GM23248 (cell line): ENCODE data around the gene CTNS.

ENCODE experiments used
- EZH2 ChIP-seq: fragments of 200-600 bp; sonication (generic); IDR thresholded peaks from 2 replicates; pipeline ENCODE4 v1.6.1; 2018; ENCODE audit warnings: antibody characterized with exemption, mild to moderate bottlenecking; ENCODE audit not compliant: insufficient read depth, poor library complexity, severe bottlenecking
- EZH2phosphoT487 ChIP-seq: fragments of 200-600 bp; sonication (generic); IDR thresholded peaks from 2 replicates; pipeline ENCODE4 v1.6.1; 2018; ENCODE audit warnings: antibody characterized with exemption, moderate library complexity, mild to moderate bottlenecking, low read depth; ENCODE audit not compliant: insufficient read depth

DNA sequence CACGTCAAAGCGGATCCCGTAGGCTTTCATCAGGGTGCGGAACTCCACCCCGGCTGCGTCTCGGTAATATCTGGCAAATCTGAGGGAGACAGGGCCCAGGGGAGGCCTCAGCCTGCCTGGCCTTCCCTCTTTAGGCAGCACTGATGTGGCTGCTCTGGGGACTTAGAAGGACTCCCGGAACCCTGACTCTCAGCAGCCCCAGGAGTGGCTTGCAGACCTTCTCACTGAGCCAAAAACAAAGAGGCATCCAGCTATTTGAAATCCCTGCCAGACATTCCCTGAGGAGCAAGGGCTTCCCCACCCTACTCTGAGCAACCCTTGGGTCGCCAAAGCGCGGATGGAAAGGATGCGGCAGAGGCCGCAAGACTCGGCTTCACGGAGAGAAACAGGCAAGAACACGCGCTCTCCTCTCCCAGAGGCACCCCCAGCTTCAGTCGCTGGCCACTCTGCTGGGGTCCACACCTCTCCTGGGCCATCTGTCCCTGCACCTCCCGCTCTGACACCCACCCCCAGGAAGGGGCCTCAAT, 51.5 kb downstream of the CTNS start:
- TF ChIP-seq EZH2 (no peak), EZH2phosphoT487 (no peak)
